Mesendoderm (in vitro differentiated cells): ENCODE data around the gene DCAF15.

Experiments
- DNase-seq: peaks from one replicate; pipeline ENCODE4 v3.0.0; 2013
- H2AK5ac ChIP-seq: 2 replicates; pipeline ENCODE4 v1.6.1; 2013; ENCODE audit warnings: low read length, inconsistent platforms
- H2BK120ac ChIP-seq: 2 replicates; pipeline ENCODE4 v1.6.1; 2013; ENCODE audit warnings: low read depth, mild to moderate bottlenecking, low read length, moderate library complexity, mixed read lengths
- H2BK15ac ChIP-seq: replicated peaks from 2 replicates; pipeline ENCODE4 v1.6.1; 2013; ENCODE audit warnings: low read depth, mild to moderate bottlenecking, moderate library complexity
- H2BK5ac ChIP-seq: 2 replicates; pipeline ENCODE4 v1.6.1; 2013; ENCODE audit warnings: low read length, inconsistent platforms
- H3K18ac ChIP-seq: 2 replicates; pipeline ENCODE4 v1.6.1; 2013; ENCODE audit warnings: mild to moderate bottlenecking, low read length, mixed read lengths
- H3K23ac ChIP-seq: one replicate; pipeline ENCODE4 v1.6.1; 2013; ENCODE audit warnings: low read length
- H3K27ac ChIP-seq: 2 replicates; pipeline ENCODE4 v1.5.1; 2013; ENCODE audit warnings: low read depth, mild to moderate bottlenecking, inconsistent platforms, low read length, moderate library complexity
- H3K27me3 ChIP-seq: 2 replicates; pipeline ENCODE4 v1.6.1; 2013; ENCODE audit warnings: low read length, control low read depth, mild to moderate bottlenecking, inconsistent platforms; ENCODE audit not compliant: insufficient read depth, poor library complexity
- H3K36me3 ChIP-seq: 2 replicates; pipeline ENCODE4 v1.6.1; 2013; ENCODE audit warnings: low read length, inconsistent platforms; ENCODE audit not compliant: control insufficient read depth, insufficient read depth
- H3K4ac ChIP-seq: one replicate; pipeline ENCODE4 v1.6.1; 2013; ENCODE audit warnings: low read depth, mild to moderate bottlenecking, low read length, moderate library complexity
- H3K4me1 ChIP-seq: 2 replicates; pipeline ENCODE4 v1.6.1; 2013; ENCODE audit warnings: low read depth, low read length, inconsistent platforms; ENCODE audit not compliant: control insufficient read depth
- H3K4me2 ChIP-seq: 2 replicates; pipeline ENCODE4 v1.6.1; 2013; ENCODE audit warnings: low read length
- H3K4me3 ChIP-seq: 2 replicates; pipeline ENCODE4 v1.5.1; 2013; ENCODE audit warnings: mild to moderate bottlenecking, low read length
- H3K56ac ChIP-seq: one replicate; pipeline ENCODE4 v1.6.1; 2013; ENCODE audit warnings: low read length
- H3K79me1 ChIP-seq: 2 replicates; pipeline ENCODE4 v1.6.1; 2013; ENCODE audit warnings: low read length, inconsistent platforms
- H3K79me2 ChIP-seq: 2 replicates; pipeline ENCODE4 v1.6.1; 2013; ENCODE audit warnings: mild to moderate bottlenecking, low read length; ENCODE audit not compliant: control insufficient read depth, insufficient read depth
- H3K9ac ChIP-seq: 2 replicates; pipeline ENCODE4 v1.6.1; 2013; ENCODE audit warnings: low read length, inconsistent platforms
- H4K5ac ChIP-seq: one replicate; pipeline ENCODE4 v1.6.1; 2013; ENCODE audit warnings: low read length
- H4K8ac ChIP-seq: one replicate; pipeline ENCODE4 v1.6.1; 2013; ENCODE audit warnings: low read depth, mild to moderate bottlenecking, control low read depth, low read length, moderate library complexity
- WGBS: extraction: QIAGEN DNeasy Blood & Tissue Kit; methylation state at CpG from one replicate; pipeline ENCODE4 v1.1.7; 2013; ENCODE audit warnings: low lambda C conversion rate, missing lambda C conversion rate; ENCODE audit not compliant: insufficient coverage; ENCODE audit errors: extremely low coverage; 5-methylcytosine and 5-hydroxymethylcytosine counted together

DCAF15 gene

GRCh38 chr19:13908674-13909073 lies 43.6 kb upstream of the DCAF15 start:
- Histone ChIP-seq H3K9ac (no peak overlapping the region), H3K79me2 (no peaks in the 10 kb centered on the region), H4K5ac (no peak overlapping the region), H3K36me3 (peaks cover 2% of the 10 kb centered on the region), H3K79me1 (no peaks in the 10 kb centered on the region), H3K4ac (no peak overlapping the region), H3K4me2 (no peak overlapping the region), H3K27me3 (no peaks in the 10 kb centered on the region), H2BK120ac (no peak overlapping the region), H4K8ac (no peak overlapping the region), H3K4me3 (no peak overlapping the region), H3K4me1 (no peaks in the 10 kb centered on the region), H2AK5ac (no peak overlapping the region), H3K18ac (no peak overlapping the region), H2BK15ac (no peak overlapping the region), H3K27ac (no peak overlapping the region), H2BK5ac (no peak overlapping the region), H3K56ac (no peak overlapping the region), H3K23ac (no peak overlapping the region)
- DNase-seq, result no peak
- no CpG with 5 or more reads among the region's 8 CpGs for WGBS

DNA sequence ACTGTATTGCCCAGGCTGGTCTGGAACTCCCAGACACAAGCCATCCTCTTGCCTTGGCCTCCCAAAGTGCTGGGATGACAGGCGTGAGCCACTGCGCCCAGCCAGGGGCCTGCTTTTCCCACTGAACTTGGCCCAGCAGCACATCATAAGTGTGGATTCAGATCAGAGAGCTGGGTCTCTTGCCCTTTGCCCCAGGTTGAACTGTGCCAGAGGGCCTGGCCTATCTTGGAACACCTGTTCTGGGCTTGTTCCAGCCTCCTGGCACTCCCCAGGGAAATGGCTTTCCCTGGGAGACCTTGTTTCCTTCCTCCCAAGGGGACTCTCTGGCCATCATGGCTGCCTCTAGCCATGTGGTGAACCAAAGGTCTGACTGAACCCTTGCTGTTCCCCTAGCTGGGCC lies 42.9 kb upstream of the DCAF15 start:
- no peak overlapping the region for H3K4ac ChIP-seq
- no peak overlapping the region for H3K27ac ChIP-seq
- WGBS, result no CpG with 5 or more reads among the region's 2 CpGs
- H3K27me3 ChIP-seq, result no peaks in the 10 kb centered on the region
- H3K4me1 ChIP-seq, result no peaks in the 10 kb centered on the region
- no peak overlapping the region for H2BK5ac ChIP-seq
- H2BK120ac ChIP-seq, result no peak overlapping the region
- H2BK15ac ChIP-seq, result no peak overlapping the region
- H3K36me3 ChIP-seq, result peaks cover 2% of the 10 kb centered on the region
- no peak overlapping the region for H3K4me2 ChIP-seq
- H3K18ac ChIP-seq, result no peak overlapping the region
- H3K9ac ChIP-seq, result no peak overlapping the region
- no peaks in the 10 kb centered on the region for H3K79me1 ChIP-seq
- no peak overlapping the region for H3K23ac ChIP-seq
- H4K8ac ChIP-seq, result no peak overlapping the region
- no peaks in the 10 kb centered on the region for H3K79me2 ChIP-seq
- no peak overlapping the region for H2AK5ac ChIP-seq
- no peak overlapping the region for H3K56ac ChIP-seq
- DNase-seq, result no peak
- H3K4me3 ChIP-seq, result no peak overlapping the region
- H4K5ac ChIP-seq, result no peak overlapping the region

GRCh38 chr19:13913352-13913751 lies 39.0 kb upstream of the DCAF15 start:
- H2BK15ac ChIP-seq, result no peak overlapping the region
- H3K27me3 ChIP-seq, result no peaks in the 10 kb centered on the region
- H3K9ac ChIP-seq, result no peak overlapping the region
- H2BK5ac ChIP-seq, result no peak overlapping the region
- H3K27ac ChIP-seq, result no peak overlapping the region
- no peak overlapping the region for H4K8ac ChIP-seq
- H3K18ac ChIP-seq, result no peak overlapping the region
- peaks cover 2% of the 10 kb centered on the region for H3K36me3 ChIP-seq
- H3K56ac ChIP-seq, result no peak overlapping the region
- no peaks in the 10 kb centered on the region for H3K4me1 ChIP-seq
- H3K4me3 ChIP-seq, result no peak overlapping the region
- no peak overlapping the region for H2AK5ac ChIP-seq
- H3K4ac ChIP-seq, result no peak overlapping the region
- no CpG with 5 or more reads among the region's 17 CpGs for WGBS
- DNase-seq, result no peak
- H3K4me2 ChIP-seq, result no peak overlapping the region
- no peak overlapping the region for H4K5ac ChIP-seq
- H2BK120ac ChIP-seq, result no peak overlapping the region
- H3K23ac ChIP-seq, result no peak overlapping the region
- H3K79me2 ChIP-seq, result no peaks in the 10 kb centered on the region
- no peaks in the 10 kb centered on the region for H3K79me1 ChIP-seq

DNA sequence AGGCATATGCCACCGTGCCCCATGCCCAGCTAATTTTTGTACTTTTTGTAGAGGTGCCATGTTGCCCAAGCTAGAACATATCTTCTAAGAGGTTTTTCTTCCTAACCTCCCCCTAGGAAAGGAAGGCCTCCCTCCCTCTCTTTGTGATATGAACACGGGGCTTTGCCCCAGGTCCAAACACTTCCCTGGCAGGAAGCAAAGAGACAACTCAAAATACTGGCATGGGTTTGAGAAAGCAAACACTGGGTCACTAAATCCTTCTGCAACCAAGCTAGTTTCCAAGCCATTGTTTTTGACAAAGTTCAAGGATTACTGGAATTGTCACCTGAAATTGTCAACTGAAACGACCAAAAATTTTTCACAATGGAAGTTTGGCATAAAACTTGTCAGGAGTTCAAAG lies 37.5 kb upstream of the DCAF15 start:
- no peak overlapping the region for H3K4me3 ChIP-seq
- WGBS, result no CpG with 5 or more reads among the region's 3 CpGs
- H2BK5ac ChIP-seq, result no peak overlapping the region
- no peak overlapping the region for H3K4me2 ChIP-seq
- H2BK120ac ChIP-seq, result no peak overlapping the region
- H3K9ac ChIP-seq, result no peak overlapping the region
- H2AK5ac ChIP-seq, result no peak overlapping the region
- H4K8ac ChIP-seq, result no peak overlapping the region
- H3K4me1 ChIP-seq, result no peaks in the 10 kb centered on the region
- no peak overlapping the region for H3K4ac ChIP-seq
- no peak overlapping the region for H3K56ac ChIP-seq
- no peak overlapping the region for H3K18ac ChIP-seq
- no peak overlapping the region for H2BK15ac ChIP-seq
- H4K5ac ChIP-seq, result no peak overlapping the region
- peaks cover 2% of the 10 kb centered on the region for H3K36me3 ChIP-seq
- DNase-seq, result no peak
- no peaks in the 10 kb centered on the region for H3K27me3 ChIP-seq
- no peaks in the 10 kb centered on the region for H3K79me2 ChIP-seq
- H3K27ac ChIP-seq, result no peak overlapping the region
- no peaks in the 10 kb centered on the region for H3K79me1 ChIP-seq
- no peak overlapping the region for H3K23ac ChIP-seq

GRCh38 chr19:13917888-13918406 lies 34.4 kb upstream of the DCAF15 start:
- no peak overlapping the region for H3K4me2 ChIP-seq
- H3K36me3 ChIP-seq, result peaks cover 5% of the 10 kb centered on the region
- H3K27me3 ChIP-seq, result no peaks in the 10 kb centered on the region
- no peaks in the 10 kb centered on the region for H3K79me1 ChIP-seq
- no peak overlapping the region for H2BK120ac ChIP-seq
- no peak for DNase-seq
- H2BK5ac ChIP-seq, result no peak overlapping the region
- no peak overlapping the region for H3K9ac ChIP-seq
- no peaks in the 10 kb centered on the region for H3K79me2 ChIP-seq
- no peak overlapping the region for H3K27ac ChIP-seq
- H3K4ac ChIP-seq, result no peak overlapping the region
- no peak overlapping the region for H2BK15ac ChIP-seq
- no peak overlapping the region for H4K8ac ChIP-seq
- no CpG with 5 or more reads among the region's 14 CpGs for WGBS
- H2AK5ac ChIP-seq, result no peak overlapping the region
- H3K56ac ChIP-seq, result no peak overlapping the region
- H3K18ac ChIP-seq, result no peak overlapping the region
- no peak overlapping the region for H3K23ac ChIP-seq
- H4K5ac ChIP-seq, result no peak overlapping the region
- H3K4me3 ChIP-seq, result no peak overlapping the region
- H3K4me1 ChIP-seq, result no peaks in the 10 kb centered on the region

- Histone ChIP-seq H4K8ac (no peak overlapping the region), H3K79me2 (no peaks in the 10 kb centered on the region), H3K27ac (no peak overlapping the region), H3K4me2 (no peak overlapping the region), H3K9ac (no peak overlapping the region), H3K4me1 (no peaks in the 10 kb centered on the region), H3K36me3 (peaks cover 5% of the 10 kb centered on the region), H4K5ac (no peak overlapping the region), H3K18ac (no peak overlapping the region), H3K56ac (no peak overlapping the region), H3K4me3 (no peak overlapping the region), H3K23ac (no peak overlapping the region), H3K4ac (no peak overlapping the region), H2BK120ac (no peak overlapping the region), H3K79me1 (no peaks in the 10 kb centered on the region), H2AK5ac (no peak overlapping the region), H2BK5ac (no peak overlapping the region), H2BK15ac (no peak overlapping the region), H3K27me3 (no peaks in the 10 kb centered on the region)
- no CpG with 5 or more reads among the region's 34 CpGs for WGBS
- no peak for DNase-seq
Observed at GRCh38 chr19:13918726-13919411, 33.4 kb upstream of the DCAF15 start.
